ENCODE results near the gene GABBR2. TPM values are rescaled to one million over a fixed set of nuclear protein-coding genes. Genes with fewer than 3 reads are reported as not detected.

The GABBR2 gene
- total RNA-seq, 1 experiment from 2014 or later: 0.76 TPM

DNA sequence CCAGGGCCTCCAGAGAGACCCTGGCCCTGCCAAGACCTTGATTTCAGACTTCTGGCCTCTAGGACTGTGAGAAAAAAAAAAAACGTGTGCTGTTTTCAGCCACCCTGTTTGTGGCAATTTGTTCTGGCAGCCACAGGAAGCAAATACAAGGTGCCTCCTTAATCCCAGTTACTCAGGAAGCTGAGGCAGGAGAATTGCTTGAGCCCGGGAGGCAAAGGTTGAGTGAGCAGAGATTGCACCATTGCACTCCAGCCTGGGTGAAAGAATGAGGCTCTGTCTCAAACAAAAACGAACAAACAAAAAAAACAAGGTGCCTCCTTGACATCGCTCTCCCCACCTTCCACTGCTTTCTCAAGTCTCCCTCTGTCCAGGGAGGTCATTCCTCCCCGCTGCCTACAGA, 98.0 kb downstream of the GABBR2 start:
- CTCF ChIA-PET: no interaction called here
- TSS peak; percentile 88 for BruUV-seq (replicated peaks)
- Histone ChIP-seq H4K20me1 (ENCODE audit: insufficient read depth) (no peaks in the 10 kb centered on the region), H3K79me2 (ENCODE audit: low read depth) (no peaks in the 10 kb centered on the region), H3F3A (ENCODE audit: insufficient read depth, low read depth) (0 out of 2 replicates have a peak, but pooled peaks cover 5% of the 10 kb centered on the region), H3K9me3 (ENCODE audit: insufficient read depth, low read depth) (no peaks in the 10 kb centered on the region; the same call in 1 of the 2 replicates), H3K9me2 (ENCODE audit: insufficient read depth) (no peaks in the 10 kb centered on the region), H3K36me3 (ENCODE audit: low read depth) (no peaks in the 10 kb centered on the region), H3K4me2 (peak overlapping the region; percentile 31; the same call in 1 of the 2 replicates), H3K4me1 (replicated peaks; ENCODE audit: insufficient read depth) (peaks cover 7% of the 10 kb centered on the region; the same call in 1 of the 2 replicates), H3K27ac (peak overlapping the region; percentile 28; the same call in 1 of the 2 replicates), H2AFZ (no peak overlapping the region), H3K27me3 (ENCODE audit: insufficient read depth, low read depth) (no peaks in the 10 kb centered on the region), H3K4me3 (no peak overlapping the region)
- POLR2A ChIA-PET (ENCODE audit: unreplicated experiment): no interaction called here
- TF ChIP-seq, protein P1, sequence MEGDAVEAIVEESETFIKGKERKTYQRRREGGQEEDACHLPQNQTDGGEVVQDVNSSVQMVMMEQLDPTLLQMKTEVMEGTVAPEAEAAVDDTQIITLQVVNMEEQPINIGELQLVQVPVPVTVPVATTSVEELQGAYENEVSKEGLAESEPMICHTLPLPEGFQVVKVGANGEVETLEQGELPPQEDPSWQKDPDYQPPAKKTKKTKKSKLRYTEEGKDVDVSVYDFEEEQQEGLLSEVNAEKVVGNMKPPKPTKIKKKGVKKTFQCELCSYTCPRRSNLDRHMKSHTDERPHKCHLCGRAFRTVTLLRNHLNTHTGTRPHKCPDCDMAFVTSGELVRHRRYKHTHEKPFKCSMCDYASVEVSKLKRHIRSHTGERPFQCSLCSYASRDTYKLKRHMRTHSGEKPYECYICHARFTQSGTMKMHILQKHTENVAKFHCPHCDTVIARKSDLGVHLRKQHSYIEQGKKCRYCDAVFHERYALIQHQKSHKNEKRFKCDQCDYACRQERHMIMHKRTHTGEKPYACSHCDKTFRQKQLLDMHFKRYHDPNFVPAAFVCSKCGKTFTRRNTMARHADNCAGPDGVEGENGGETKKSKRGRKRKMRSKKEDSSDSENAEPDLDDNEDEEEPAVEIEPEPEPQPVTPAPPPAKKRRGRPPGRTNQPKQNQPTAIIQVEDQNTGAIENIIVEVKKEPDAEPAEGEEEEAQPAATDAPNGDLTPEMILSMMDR (conservative IDR thresholded peaks at IDR 0.05): no peak
- no peak for TF ChIP-seq EZH2 (IDR thresholded peaks at IDR 0.05; ENCODE audit: low read depth)
- DNase-seq: no peak
- intact Hi-C loops (cut with micrococcal nuclease; ENCODE audit: unreplicated experiment): no loop called here

DNA sequence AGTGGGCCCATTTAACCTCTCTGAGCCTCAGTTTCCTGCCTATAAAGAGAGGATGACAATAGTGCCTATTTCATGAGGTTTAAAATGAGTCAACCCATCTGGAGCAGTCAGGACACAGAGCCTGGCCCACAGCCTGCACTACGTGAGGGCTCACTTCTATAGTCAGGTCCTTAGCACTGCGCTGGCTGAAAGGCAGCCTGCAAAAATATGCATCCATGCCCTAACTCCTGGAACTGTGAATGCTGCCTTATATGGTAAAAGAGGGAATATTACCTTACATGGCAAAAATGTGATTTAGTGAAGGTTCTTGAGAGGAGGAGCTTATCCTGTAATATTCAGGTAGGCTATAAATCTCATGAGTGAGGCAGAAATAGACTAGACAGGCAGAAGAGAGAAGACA, 98.5 kb downstream of the GABBR2 start:
- Histone ChIP-seq H2AFZ (no peak overlapping the region), H3K4me2 (peak overlapping the region; percentile 31; the same call in 1 of the 2 replicates), H3K36me3 (ENCODE audit: low read depth) (no peaks in the 10 kb centered on the region), H3K9me3 (ENCODE audit: insufficient read depth, low read depth) (no peaks in the 10 kb centered on the region; the same call in 1 of the 2 replicates), H3K27me3 (ENCODE audit: insufficient read depth, low read depth) (no peaks in the 10 kb centered on the region), H3K27ac (no peak overlapping the region), H3K4me1 (replicated peaks; ENCODE audit: insufficient read depth) (peaks cover 7% of the 10 kb centered on the region; the same call in 1 of the 2 replicates), H3F3A (ENCODE audit: insufficient read depth, low read depth) (0 out of 2 replicates have a peak, but pooled peaks cover 5% of the 10 kb centered on the region), H3K9me2 (ENCODE audit: insufficient read depth) (no peaks in the 10 kb centered on the region), H3K4me3 (no peak overlapping the region), H3K79me2 (ENCODE audit: low read depth) (no peaks in the 10 kb centered on the region), H4K20me1 (ENCODE audit: insufficient read depth) (no peaks in the 10 kb centered on the region)
- BruUV-seq (replicated peaks): no TSS peak
- TF ChIP-seq EZH2 (IDR thresholded peaks at IDR 0.05; ENCODE audit: low read depth): no peak
- TF ChIP-seq, protein P1 (conservative IDR thresholded peaks at IDR 0.05): no peak
- POLR2A ChIA-PET (ENCODE audit: unreplicated experiment): no interaction called here
- DNase-seq: no peak
- CTCF ChIA-PET: no interaction called here
- intact Hi-C loops (cut with micrococcal nuclease; ENCODE audit: unreplicated experiment): no loop called here

DNA sequence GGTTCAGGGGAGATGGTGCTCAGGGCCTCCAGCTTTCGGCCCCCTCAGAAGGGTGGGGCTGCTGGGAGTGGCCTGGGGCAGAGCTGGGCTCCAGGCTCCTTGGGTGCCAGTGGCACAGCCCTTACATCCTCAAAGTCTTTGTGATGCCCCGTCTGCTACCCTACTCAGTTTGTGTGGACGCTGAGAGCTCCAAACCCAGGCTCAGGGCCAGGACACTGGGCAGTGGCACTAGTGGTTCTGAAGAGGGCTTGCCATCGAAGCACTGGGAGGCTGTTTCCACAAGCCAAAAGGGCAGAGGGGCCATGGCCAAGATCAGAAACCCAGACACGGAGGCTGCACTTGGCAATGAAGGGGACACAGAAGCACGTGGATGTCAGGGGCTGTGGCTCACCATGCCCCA, 99.1 kb downstream of the GABBR2 start:
- CTCF ChIA-PET: no interaction called here
- Histone ChIP-seq H3F3A (ENCODE audit: insufficient read depth, low read depth) (0 out of 2 replicates have a peak, but pooled peaks cover 5% of the 10 kb centered on the region), H3K27ac (no peak overlapping the region), H3K9me3 (ENCODE audit: insufficient read depth, low read depth) (no peaks in the 10 kb centered on the region; the same call in 1 of the 2 replicates), H3K36me3 (ENCODE audit: low read depth) (no peaks in the 10 kb centered on the region), H3K4me3 (no peak overlapping the region), H3K79me2 (ENCODE audit: low read depth) (no peaks in the 10 kb centered on the region), H3K9me2 (ENCODE audit: insufficient read depth) (no peaks in the 10 kb centered on the region), H3K27me3 (ENCODE audit: insufficient read depth, low read depth) (no peaks in the 10 kb centered on the region), H3K4me2 (no peak overlapping the region), H4K20me1 (ENCODE audit: insufficient read depth) (no peaks in the 10 kb centered on the region), H3K4me1 (replicated peaks; ENCODE audit: insufficient read depth) (peaks cover 7% of the 10 kb centered on the region; the same call in 1 of the 2 replicates), H2AFZ (no peak overlapping the region)
- POLR2A ChIA-PET (ENCODE audit: unreplicated experiment): no interaction called here
- no peak for TF ChIP-seq EZH2 (IDR thresholded peaks at IDR 0.05; ENCODE audit: low read depth)
- TF ChIP-seq, protein P1 (conservative IDR thresholded peaks at IDR 0.05): no peak
- no TSS peak for BruUV-seq (replicated peaks)
- intact Hi-C loops (cut with micrococcal nuclease; ENCODE audit: unreplicated experiment): no loop called here
- DNase-seq: no peak
